ENCODE data around the gene F12.

The F12 gene

GRCh38 chr5:177409043-177409801 lies at the start of gene F12:
Gene F12, minus strand, starts transcription at chr5:177409564. Its CDS starts 37 bp downstream, at chr5:177409527.
- H3K27me3 ChIP-seq (ENCODE audit: insufficient read depth, low read depth, severe bottlenecking), result no peaks in the 10 kb centered on the region
- H3K27ac ChIP-seq, result no peak within 1 kb of the TSS
- no peaks in the 10 kb centered on the region for H3K36me3 ChIP-seq

GRCh38 chr5:177458912-177459350 lies 49.6 kb upstream of the F12 start:
- H3K4me3 ChIP-seq (ENCODE audit: low read depth, low read length), result no peak overlapping the region
- no peak overlapping the region for H3K27ac ChIP-seq
- no peaks in the 10 kb centered on the region for H3K27me3 ChIP-seq (ENCODE audit: insufficient read depth, low read depth, severe bottlenecking)
- DNase-seq, result no peak
- TF ChIP-seq, protein P1, sequence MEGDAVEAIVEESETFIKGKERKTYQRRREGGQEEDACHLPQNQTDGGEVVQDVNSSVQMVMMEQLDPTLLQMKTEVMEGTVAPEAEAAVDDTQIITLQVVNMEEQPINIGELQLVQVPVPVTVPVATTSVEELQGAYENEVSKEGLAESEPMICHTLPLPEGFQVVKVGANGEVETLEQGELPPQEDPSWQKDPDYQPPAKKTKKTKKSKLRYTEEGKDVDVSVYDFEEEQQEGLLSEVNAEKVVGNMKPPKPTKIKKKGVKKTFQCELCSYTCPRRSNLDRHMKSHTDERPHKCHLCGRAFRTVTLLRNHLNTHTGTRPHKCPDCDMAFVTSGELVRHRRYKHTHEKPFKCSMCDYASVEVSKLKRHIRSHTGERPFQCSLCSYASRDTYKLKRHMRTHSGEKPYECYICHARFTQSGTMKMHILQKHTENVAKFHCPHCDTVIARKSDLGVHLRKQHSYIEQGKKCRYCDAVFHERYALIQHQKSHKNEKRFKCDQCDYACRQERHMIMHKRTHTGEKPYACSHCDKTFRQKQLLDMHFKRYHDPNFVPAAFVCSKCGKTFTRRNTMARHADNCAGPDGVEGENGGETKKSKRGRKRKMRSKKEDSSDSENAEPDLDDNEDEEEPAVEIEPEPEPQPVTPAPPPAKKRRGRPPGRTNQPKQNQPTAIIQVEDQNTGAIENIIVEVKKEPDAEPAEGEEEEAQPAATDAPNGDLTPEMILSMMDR (IDR thresholded peaks at IDR 0.05; ENCODE audit: low read depth, low read length), result no peak
- H3K36me3 ChIP-seq, result peaks cover 29% of the 10 kb centered on the region
- no peaks in the 10 kb centered on the region for H3K9me3 ChIP-seq (ENCODE audit: severe bottlenecking)

More at GRCh38 chr5:177409043-177409801, at the start of gene F12:
- DNase-seq, result no peak
- H3K9me3 ChIP-seq (ENCODE audit: severe bottlenecking), result no peaks in the 10 kb centered on the region
- no peak within 1 kb of the TSS for H3K4me3 ChIP-seq (ENCODE audit: low read depth, low read length)
- TF ChIP-seq, protein P1 (IDR thresholded peaks at IDR 0.05; ENCODE audit: low read depth, low read length), result no peak

DNA sequence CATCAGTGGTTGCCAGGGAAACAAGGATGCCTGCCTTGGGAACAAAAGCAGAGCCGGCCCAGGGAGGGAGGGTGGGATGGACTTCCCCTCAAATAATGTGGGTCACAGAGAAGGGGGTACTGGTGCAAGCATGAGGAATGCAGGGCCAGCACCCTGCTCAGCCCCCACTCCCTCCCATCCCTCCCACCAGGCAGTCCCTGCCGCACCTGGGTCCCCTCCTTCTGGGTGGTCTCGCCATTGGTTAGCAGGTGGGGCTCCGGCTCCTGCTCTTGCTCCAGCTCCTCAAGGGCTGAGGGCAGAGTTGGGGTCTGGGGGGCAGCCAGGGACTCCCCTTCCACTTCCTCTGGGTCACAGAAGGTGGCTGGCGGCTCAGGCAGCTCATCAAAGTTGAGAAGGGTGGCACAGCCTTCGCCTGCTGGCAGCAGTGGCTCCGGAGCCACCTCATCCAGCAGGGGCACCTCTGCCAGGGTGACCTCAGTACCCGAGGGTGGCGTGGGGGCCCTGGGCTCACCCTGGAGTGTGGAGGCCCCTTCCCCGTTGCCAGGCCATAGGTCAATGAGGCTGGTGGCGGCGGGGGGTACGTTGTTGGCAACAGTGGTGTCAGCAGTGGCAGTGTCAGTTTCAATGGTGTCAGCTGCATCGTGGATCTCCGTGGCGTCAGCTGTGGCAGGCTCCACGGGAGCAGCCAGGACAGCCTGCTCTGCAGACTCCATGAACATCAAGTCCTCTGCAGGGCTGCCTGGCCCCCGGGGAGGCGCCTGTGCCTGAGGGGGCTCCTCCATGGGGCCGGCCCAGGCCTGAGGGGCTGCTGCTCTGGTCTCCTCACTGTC lies 48.7 kb upstream of the F12 start:
- H3K27ac ChIP-seq, result no peak overlapping the region
- no peak overlapping the region for H3K4me3 ChIP-seq (ENCODE audit: low read depth, low read length)
- TF ChIP-seq, protein P1 (IDR thresholded peaks at IDR 0.05; ENCODE audit: low read depth, low read length), result no peak
- DNase-seq, result no peak
- H3K9me3 ChIP-seq (ENCODE audit: severe bottlenecking), result no peaks in the 10 kb centered on the region
- no peaks in the 10 kb centered on the region for H3K27me3 ChIP-seq (ENCODE audit: insufficient read depth, low read depth, severe bottlenecking)
- H3K36me3 ChIP-seq, result peaks cover 21% of the 10 kb centered on the region

GRCh38 chr5:177456976-177457851 lies 47.9 kb upstream of the F12 start:
- peak; percentile 84 for DNase-seq
- TF ChIP-seq, protein P1 (IDR thresholded peaks at IDR 0.05; ENCODE audit: low read depth, low read length), result peak; percentile 41; the same call in 1 of the 2 replicates
- Histone ChIP-seq H3K27ac (no peak overlapping the region), H3K36me3 (peaks cover 20% of the 10 kb centered on the region), H3K27me3 (ENCODE audit: insufficient read depth, low read depth, severe bottlenecking) (no peaks in the 10 kb centered on the region), H3K9me3 (ENCODE audit: severe bottlenecking) (no peaks in the 10 kb centered on the region), H3K4me3 (ENCODE audit: low read depth, low read length) (no peak overlapping the region)

GRCh38 chr5:177456591-177456964 lies 47.2 kb upstream of the F12 start:
- Histone ChIP-seq H3K27me3 (ENCODE audit: insufficient read depth, low read depth, severe bottlenecking) (no peaks in the 10 kb centered on the region), H3K27ac (no peak overlapping the region), H3K4me3 (ENCODE audit: low read depth, low read length) (no peak overlapping the region), H3K9me3 (ENCODE audit: severe bottlenecking) (no peaks in the 10 kb centered on the region), H3K36me3 (peaks cover 20% of the 10 kb centered on the region)
- no peak for DNase-seq
- TF ChIP-seq, protein P1 (IDR thresholded peaks at IDR 0.05; ENCODE audit: low read depth, low read length), result no peak
